ENCODE measurements around the gene A1BG.

GRCh38 chr19:58366585-58367430, 13.5 kb upstream of the A1BG start:
- TF ChIP-seq POLR2A (IDR thresholded peaks at IDR 0.05; ENCODE audit: low read length) = no peak
- no peak for TF ChIP-seq MAX (IDR thresholded peaks at IDR 0.05)
- no peak for TF ChIP-seq NR3C1 (IDR thresholded peaks at IDR 0.05)
- no peak for TF ChIP-seq CTCF (IDR thresholded peaks at IDR 0.05)
- no peak for TF ChIP-seq CHD2 (IDR thresholded peaks at IDR 0.05; ENCODE audit: low read length, partially characterized antibody)
- no peak for TF ChIP-seq CBX2 (IDR thresholded peaks at IDR 0.05; ENCODE audit: borderline replicate concordance, low read depth)
- no peak for TF ChIP-seq TFCP2L1 (CRISPR knock-in tag; IDR thresholded peaks at IDR 0.05)
- TF ChIP-seq BHLHE40 (IDR thresholded peaks at IDR 0.05; ENCODE audit: low read depth, low read length) = no peak
- no peak for TF ChIP-seq SREBF2 (IDR thresholded peaks at IDR 0.05)
